Activated naive CD4-positive, alpha-beta T cell (primary cell): Measurements from ENCODE around the gene HM13.
"Not testable (repeated sequence)": the region's sequence is repeated elsewhere in the genome, so short reads cannot be mapped to it uniquely, and the experiment has no call there.

Source experiments
- DNase-seq, 4 experiments: peaks; one replicate each; lab custom pipeline; 2025; lab: John Stamatoyannopoulos, UW

The HM13 gene

GRCh38 chr20:31500527-31500926, 13.7 kb upstream of the HM13 start:
- DNase-seq = no peak

GRCh38 chr20:31502884-31503673, 11.2 kb upstream of the HM13 start:
- DNase-seq = peak; percentile 31 to 62 (median 53)

GRCh38 chr20:31505903-31506302, 8.3 kb upstream of the HM13 start:
- no peak for DNase-seq

- no peak for DNase-seq
These were observed 5.6 kb upstream of the HM13 start for GRCh38 chr20:31508517-31509244.

GRCh38 chr20:31515072-31515774, 981 bp downstream of the HM13 start:
- no peak for DNase-seq

- no peak for DNase-seq
These were observed 1.5 kb downstream of the HM13 start for GRCh38 chr20:31515775-31516107.

- DNase-seq = no peak
These were observed 1.9 kb downstream of the HM13 start for GRCh38 chr20:31516166-31516565.

- no peak for DNase-seq
These were observed 2.4 kb downstream of the HM13 start for GRCh38 chr20:31516651-31517050.

GRCh38 chr20:31517373-31517772, 3.1 kb downstream of the HM13 start:
- no peak for DNase-seq

- DNase-seq = not testable (repeated sequence)
These were observed 7.0 kb downstream of the HM13 start for GRCh38 chr20:31521267-31521666.

GRCh38 chr20:31522731-31523130, 8.5 kb downstream of the HM13 start:
- DNase-seq = no peak

GRCh38 chr20:31523361-31524283, 9.4 kb downstream of the HM13 start:
- DNase-seq = no peak

- DNase-seq = no peak
These were observed 13.0 kb downstream of the HM13 start for GRCh38 chr20:31527266-31527665.

- DNase-seq = no peak
These were observed 21.1 kb downstream of the HM13 start for GRCh38 chr20:31535298-31535697.

GRCh38 chr20:31536575-31536974, 22.3 kb downstream of the HM13 start:
- DNase-seq = no peak

- no peak for DNase-seq
These were observed 23.1 kb downstream of the HM13 start for GRCh38 chr20:31537116-31537871.

- DNase-seq = no peak
These were observed 23.6 kb downstream of the HM13 start for GRCh38 chr20:31537890-31538289.

- DNase-seq = no peak
These were observed 24.1 kb downstream of the HM13 start for GRCh38 chr20:31538326-31538725.

- not testable (repeated sequence) for DNase-seq
These were observed 25.4 kb downstream of the HM13 start for GRCh38 chr20:31539636-31540035.

GRCh38 chr20:31540406-31540805, 26.2 kb downstream of the HM13 start:
- DNase-seq = no peak

- DNase-seq = no peak
These were observed 28.1 kb downstream of the HM13 start for GRCh38 chr20:31542201-31542842.
